Parathyroid adenoma (tissue), 2 donors: ENCODE results near the gene ADAM22.

Experiments
- H2AFZ ChIP-seq: fragments of 300-600 bp; sonication (generic); one replicate; pipeline ENCODE4 v1.7.0; 2017; ENCODE audit warnings: antibody characterized with exemption, mild to moderate bottlenecking
- H3K27ac ChIP-seq: fragments of 300-600 bp; sonication (generic); one replicate; pipeline ENCODE4 v1.7.0; 2017
- H3K27me3 ChIP-seq: fragments of 300-600 bp; sonication (generic); one replicate; pipeline ENCODE4 v1.7.0; 2017; ENCODE audit warnings: low read length; ENCODE audit not compliant: control insufficient read depth, insufficient read depth
- H3K36me3 ChIP-seq: fragments of 300-600 bp; sonication (generic); one replicate; pipeline ENCODE4 v1.7.0; 2017; ENCODE audit warnings: low read length; ENCODE audit not compliant: control insufficient read depth, insufficient read depth
- H3K4me1 ChIP-seq: fragments of 300-600 bp; sonication (generic); one replicate; pipeline ENCODE4 v1.7.0; 2017; ENCODE audit warnings: control low read depth
- H3K4me2 ChIP-seq: fragments of 300-600 bp; sonication (generic); one replicate; pipeline ENCODE4 v1.7.0; 2017; ENCODE audit warnings: low read length
- H3K4me3 ChIP-seq: fragments of 300-600 bp; sonication (generic); one replicate; pipeline ENCODE4 v1.7.0; 2017; ENCODE audit warnings: low read depth, low read length
- H3K79me2 ChIP-seq: fragments of 300-600 bp; sonication (generic); one replicate; pipeline ENCODE4 v1.7.0; 2017; ENCODE audit warnings: control low read depth
- H3K9ac ChIP-seq: fragments of 300-600 bp; sonication (generic); one replicate; pipeline ENCODE4 v1.7.0; 2017; ENCODE audit warnings: mild to moderate bottlenecking
- H3K9me3 ChIP-seq: fragments of 300-600 bp; sonication (generic); one replicate; pipeline ENCODE4 v1.7.0; 2017; ENCODE audit warnings: low read length; ENCODE audit not compliant: control insufficient read depth
- TF ChIP-seq, protein P1 (sequence below): fragments of 300-600 bp; sonication (generic); IDR thresholded peaks from one replicate; pipeline ENCODE4 v1.7.0; 2017; ENCODE audit warnings: antibody characterized with exemption, mild to moderate bottlenecking
- donor health status: primary hyperparathyroidism.

The ADAM22 gene

GRCh38 chr7:88027724-88028123 is 93.7 kb downstream of the ADAM22 start:
- no peaks in the 10 kb centered on the region for H3K4me1 ChIP-seq
- H3K9me3 ChIP-seq: no peaks in the 10 kb centered on the region
- H2AFZ ChIP-seq: no peak overlapping the region

GRCh38 chr7:88034083-88034695 is 100.1 kb downstream of the ADAM22 start:
- no peak overlapping the region for H3K27ac ChIP-seq
- TF ChIP-seq, protein P1, sequence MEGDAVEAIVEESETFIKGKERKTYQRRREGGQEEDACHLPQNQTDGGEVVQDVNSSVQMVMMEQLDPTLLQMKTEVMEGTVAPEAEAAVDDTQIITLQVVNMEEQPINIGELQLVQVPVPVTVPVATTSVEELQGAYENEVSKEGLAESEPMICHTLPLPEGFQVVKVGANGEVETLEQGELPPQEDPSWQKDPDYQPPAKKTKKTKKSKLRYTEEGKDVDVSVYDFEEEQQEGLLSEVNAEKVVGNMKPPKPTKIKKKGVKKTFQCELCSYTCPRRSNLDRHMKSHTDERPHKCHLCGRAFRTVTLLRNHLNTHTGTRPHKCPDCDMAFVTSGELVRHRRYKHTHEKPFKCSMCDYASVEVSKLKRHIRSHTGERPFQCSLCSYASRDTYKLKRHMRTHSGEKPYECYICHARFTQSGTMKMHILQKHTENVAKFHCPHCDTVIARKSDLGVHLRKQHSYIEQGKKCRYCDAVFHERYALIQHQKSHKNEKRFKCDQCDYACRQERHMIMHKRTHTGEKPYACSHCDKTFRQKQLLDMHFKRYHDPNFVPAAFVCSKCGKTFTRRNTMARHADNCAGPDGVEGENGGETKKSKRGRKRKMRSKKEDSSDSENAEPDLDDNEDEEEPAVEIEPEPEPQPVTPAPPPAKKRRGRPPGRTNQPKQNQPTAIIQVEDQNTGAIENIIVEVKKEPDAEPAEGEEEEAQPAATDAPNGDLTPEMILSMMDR: no peak
- no peaks in the 10 kb centered on the region for H3K4me1 ChIP-seq
- no peaks in the 10 kb centered on the region for H3K79me2 ChIP-seq
- no peak overlapping the region for H3K4me3 ChIP-seq
- H3K36me3 ChIP-seq: no peaks in the 10 kb centered on the region
- no peaks in the 10 kb centered on the region for H3K27me3 ChIP-seq
- no peaks in the 10 kb centered on the region for H3K9me3 ChIP-seq
- H2AFZ ChIP-seq: no peak overlapping the region
- no peak overlapping the region for H3K4me2 ChIP-seq
- no peak overlapping the region for H3K9ac ChIP-seq

More at GRCh38 chr7:88027724-88028123, 93.7 kb downstream of the ADAM22 start:
- TF ChIP-seq, protein P1: no peak
- no peak overlapping the region for H3K27ac ChIP-seq
- no peaks in the 10 kb centered on the region for H3K79me2 ChIP-seq
- no peaks in the 10 kb centered on the region for H3K27me3 ChIP-seq
- no peaks in the 10 kb centered on the region for H3K36me3 ChIP-seq
- no peak overlapping the region for H3K4me3 ChIP-seq
- no peak overlapping the region for H3K9ac ChIP-seq
- H3K4me2 ChIP-seq: no peak overlapping the region

DNA sequence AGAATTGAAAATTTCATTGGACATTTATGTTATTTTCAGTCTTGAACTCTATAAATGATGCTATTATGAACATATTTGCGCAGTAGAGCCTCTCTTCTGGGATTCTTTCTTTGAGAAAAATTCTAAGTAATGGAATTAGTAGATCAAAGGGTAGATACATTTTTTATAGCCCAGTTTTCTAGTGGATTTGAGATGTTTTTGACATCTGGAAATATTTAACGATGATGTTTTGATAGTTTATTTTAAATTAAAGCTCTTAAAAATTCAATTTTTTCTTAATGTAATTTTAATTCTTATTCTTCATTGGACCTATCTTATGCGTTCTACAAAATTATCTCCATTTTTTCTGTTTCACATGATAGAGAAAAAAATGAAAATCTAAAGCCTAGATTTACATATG is 103.0 kb downstream of the ADAM22 start:
- H3K9ac ChIP-seq: no peak overlapping the region
- H3K79me2 ChIP-seq: no peaks in the 10 kb centered on the region

GRCh38 chr7:88040694-88041093 is 106.6 kb downstream of the ADAM22 start:
- Histone ChIP-seq H3K36me3 (no peaks in the 10 kb centered on the region), H3K9me3 (no peaks in the 10 kb centered on the region), H3K4me2 (no peak overlapping the region), H3K9ac (no peak overlapping the region), H3K27ac (no peak overlapping the region), H3K79me2 (no peaks in the 10 kb centered on the region), H2AFZ (no peak overlapping the region), H3K27me3 (no peaks in the 10 kb centered on the region), H3K4me3 (no peak overlapping the region), H3K4me1 (no peaks in the 10 kb centered on the region)
- TF ChIP-seq, protein P1: no peak

More for the DNA sequence above, 103.0 kb downstream of the ADAM22 start:
- TF ChIP-seq, protein P1: no peak
- H3K4me2 ChIP-seq: no peak overlapping the region
- no peak overlapping the region for H3K4me3 ChIP-seq
- no peaks in the 10 kb centered on the region for H3K27me3 ChIP-seq
- H3K9me3 ChIP-seq: no peaks in the 10 kb centered on the region
- no peak overlapping the region for H3K27ac ChIP-seq
- H3K36me3 ChIP-seq: no peaks in the 10 kb centered on the region
- no peak overlapping the region for H2AFZ ChIP-seq
- H3K4me1 ChIP-seq: no peaks in the 10 kb centered on the region

DNA sequence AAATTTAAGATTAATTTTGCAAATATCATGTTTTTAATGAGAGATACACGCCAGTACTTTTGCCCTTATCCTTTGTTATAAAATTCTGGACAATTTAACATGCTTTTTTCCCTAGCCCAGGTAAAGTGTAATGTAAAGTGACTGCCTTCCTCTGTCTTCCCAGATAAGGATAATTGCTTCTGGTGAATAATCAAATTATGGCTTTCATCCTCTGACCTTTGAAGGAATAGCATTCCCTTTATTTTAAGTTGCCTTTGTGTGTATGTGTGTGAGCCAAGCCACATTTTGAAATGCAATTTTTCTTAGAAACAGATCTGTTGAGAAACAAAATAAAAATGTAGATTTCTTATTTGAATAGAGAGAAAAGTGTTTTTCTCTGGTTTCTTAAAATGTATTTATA is 107.5 kb downstream of the ADAM22 start:
- no peaks in the 10 kb centered on the region for H3K27me3 ChIP-seq
- H3K9ac ChIP-seq: no peak overlapping the region
- no peak overlapping the region for H3K27ac ChIP-seq
- no peaks in the 10 kb centered on the region for H3K79me2 ChIP-seq
- H3K4me1 ChIP-seq: no peaks in the 10 kb centered on the region
- TF ChIP-seq, protein P1: no peak
- H3K36me3 ChIP-seq: no peaks in the 10 kb centered on the region
- H3K4me3 ChIP-seq: no peak overlapping the region
- H3K4me2 ChIP-seq: no peak overlapping the region
- no peaks in the 10 kb centered on the region for H3K9me3 ChIP-seq
- no peak overlapping the region for H2AFZ ChIP-seq
